Limb (tissue), 2 donors: ENCODE data around the gene CLOCK.

Source experiments
- DNase-seq, 2 donors: peaks; one replicate each; pipeline ENCODE4 v3.0.0-alpha.2; 2016; ENCODE audit errors: extremely low spot score in 2 of 2

Gene CLOCK

DNA sequence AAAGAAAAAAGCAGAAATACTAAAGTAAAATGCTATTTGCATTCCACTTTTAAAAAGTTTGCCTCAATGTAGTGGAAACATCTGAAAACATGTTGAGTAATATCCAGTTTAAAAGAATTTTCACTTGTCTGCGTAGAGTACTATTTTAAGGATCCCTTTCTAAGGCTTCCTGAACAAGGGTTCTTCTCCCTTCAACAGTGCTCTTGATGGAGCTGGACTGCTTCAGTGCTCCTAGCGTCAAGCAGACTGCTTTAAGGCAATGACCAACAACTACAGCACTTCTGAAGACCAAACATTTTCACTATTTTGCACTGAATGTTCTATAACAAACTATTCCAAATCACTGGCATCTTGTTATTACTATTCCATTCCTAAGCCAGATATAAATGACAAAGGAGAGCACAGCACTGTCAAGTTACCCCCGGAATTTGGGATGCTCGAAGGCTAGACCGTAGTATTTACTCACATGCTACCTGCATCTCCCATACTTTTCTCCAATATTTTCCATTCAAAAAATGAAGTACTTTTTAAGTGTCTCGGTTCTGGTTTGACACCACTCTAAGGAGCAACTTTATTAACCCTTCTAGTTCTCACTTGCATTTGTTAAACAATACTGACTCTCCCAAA, 114.9 kb downstream of the CLOCK start:
- DNase-seq, result no peak

DNA sequence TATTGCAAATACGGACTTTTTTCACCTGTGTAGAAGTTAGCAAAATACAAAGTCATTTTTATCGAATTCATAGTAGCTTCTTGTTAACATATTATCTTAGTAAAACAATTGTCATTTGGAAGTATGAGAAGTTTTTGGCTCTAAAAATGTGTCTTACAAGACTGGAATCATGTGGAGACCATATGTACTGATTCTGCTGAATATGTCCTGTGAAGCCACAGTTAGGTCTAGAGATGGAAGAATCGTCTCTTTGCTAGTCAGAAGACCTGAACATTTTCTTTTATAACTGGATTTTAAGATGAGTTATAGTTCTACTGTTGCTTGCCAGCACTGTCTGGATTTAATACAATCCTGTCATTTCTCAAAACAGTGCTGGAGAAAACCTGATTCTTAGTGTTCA, 121.9 kb downstream of the CLOCK start:
- no peak for DNase-seq

DNA sequence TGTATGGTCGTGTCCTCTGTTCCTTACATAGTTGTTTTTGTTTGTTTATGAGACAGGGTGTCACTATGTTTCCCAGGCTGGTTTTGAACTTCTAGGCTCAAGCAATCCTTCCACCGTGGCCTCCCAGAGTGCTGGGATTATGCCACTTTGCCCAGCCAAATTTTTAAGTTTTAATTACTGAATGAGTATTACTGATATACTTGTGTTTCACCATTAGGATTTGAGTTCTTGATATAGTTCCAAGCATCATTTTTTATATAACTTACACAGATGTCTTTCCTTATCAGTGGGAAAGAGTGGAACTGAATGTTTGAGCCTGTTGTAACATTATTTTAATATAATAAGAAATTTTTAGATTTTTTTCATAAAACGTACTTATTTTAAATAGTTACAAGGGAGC, 130.5 kb downstream of the CLOCK start:
- no peak for DNase-seq

- no peak for DNase-seq
These were observed 135.1 kb downstream of the CLOCK start for GRCh38 chr4:55411621-55412020.

GRCh38 chr4:55410431-55410830, 136.3 kb downstream of the CLOCK start:
- no peak for DNase-seq

- DNase-seq, result no peak
These were observed 137.1 kb downstream of the CLOCK start for GRCh38 chr4:55409468-55410171.

GRCh38 chr4:55407764-55408163, 138.9 kb downstream of the CLOCK start:
- DNase-seq, result no peak

DNA sequence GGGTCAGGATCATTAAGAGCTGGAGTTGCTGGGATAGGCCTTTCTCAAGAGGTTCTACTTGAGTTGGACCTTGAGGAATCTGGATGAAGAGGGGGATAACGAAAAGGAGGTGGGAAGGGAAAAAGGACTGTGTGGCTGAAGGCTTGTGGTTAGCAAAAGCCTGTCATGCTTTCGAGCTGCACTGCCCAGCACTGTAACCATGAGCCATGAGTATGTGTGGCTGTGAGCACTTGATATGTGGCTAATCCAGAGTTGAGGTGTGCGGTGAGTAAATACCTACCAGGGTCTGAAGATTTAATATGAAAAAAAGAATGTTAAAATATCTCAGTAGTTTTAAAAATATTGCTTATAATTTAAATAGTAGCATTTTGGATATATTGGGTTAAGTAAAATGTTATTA, 139.6 kb downstream of the CLOCK start:
- no peak for DNase-seq

DNA sequence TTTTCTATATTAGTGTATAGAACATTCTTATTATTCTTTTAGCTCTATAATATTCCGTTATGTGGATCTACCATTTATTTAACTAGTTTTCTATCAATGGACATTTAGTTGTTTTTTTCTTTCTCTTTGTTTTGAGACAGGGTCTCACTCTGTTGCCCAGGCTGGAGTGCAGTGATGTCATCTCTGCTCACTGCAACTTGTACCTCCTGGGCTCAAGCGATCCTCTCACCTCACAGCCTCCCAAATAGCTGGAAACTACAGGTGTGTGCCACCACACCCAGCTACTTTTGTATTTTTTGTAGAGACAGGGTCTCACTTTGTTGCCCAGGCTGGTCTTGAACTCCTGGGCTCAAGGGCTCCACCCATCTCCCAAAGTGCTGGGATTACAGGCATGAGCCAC, 140.2 kb downstream of the CLOCK start:
- no peak for DNase-seq

GRCh38 chr4:55405073-55405472, 141.6 kb downstream of the CLOCK start:
- no peak for DNase-seq

DNA sequence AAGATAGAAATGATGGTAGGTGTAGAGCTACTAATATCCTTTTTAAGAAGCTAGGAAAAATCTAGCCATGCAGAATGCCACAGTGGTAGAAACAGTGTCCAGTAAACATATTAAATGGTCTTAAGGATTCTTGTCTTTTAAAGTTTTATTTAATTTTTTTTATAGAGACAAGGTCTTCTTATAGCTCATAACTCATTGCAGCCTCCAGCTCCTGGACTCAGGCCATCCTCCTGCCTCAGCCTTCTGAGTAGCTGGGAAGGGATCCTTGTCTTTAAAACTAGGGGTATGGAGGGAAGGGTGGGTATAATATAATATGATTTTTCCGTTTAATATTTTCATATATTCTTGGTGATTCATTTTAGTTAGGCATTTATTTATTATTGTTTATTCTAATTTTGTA, 147.1 kb downstream of the CLOCK start:
- DNase-seq, result no peak

DNA sequence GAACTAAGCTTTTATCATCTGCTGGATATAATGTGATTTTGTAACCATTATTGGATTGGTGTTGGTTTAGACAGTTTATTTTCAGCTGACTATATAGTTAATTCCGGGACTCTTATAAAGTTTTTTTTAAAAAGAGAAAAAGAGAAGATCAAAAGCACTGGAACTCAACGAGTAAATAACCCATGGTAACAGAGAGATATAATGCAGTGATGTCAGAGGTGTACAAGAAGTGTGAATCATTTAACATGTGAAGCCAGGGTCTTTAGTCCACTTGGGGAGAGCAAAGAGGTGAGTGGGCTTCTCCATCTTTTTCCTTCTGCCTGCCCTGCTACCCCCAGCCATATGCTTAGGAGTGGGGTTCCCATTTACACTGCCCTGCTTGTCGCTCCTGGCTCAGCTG, 147.7 kb downstream of the CLOCK start:
- no peak for DNase-seq

- DNase-seq, result no peak
These were observed 148.2 kb downstream of the CLOCK start for GRCh38 chr4:55398461-55398860.

DNA sequence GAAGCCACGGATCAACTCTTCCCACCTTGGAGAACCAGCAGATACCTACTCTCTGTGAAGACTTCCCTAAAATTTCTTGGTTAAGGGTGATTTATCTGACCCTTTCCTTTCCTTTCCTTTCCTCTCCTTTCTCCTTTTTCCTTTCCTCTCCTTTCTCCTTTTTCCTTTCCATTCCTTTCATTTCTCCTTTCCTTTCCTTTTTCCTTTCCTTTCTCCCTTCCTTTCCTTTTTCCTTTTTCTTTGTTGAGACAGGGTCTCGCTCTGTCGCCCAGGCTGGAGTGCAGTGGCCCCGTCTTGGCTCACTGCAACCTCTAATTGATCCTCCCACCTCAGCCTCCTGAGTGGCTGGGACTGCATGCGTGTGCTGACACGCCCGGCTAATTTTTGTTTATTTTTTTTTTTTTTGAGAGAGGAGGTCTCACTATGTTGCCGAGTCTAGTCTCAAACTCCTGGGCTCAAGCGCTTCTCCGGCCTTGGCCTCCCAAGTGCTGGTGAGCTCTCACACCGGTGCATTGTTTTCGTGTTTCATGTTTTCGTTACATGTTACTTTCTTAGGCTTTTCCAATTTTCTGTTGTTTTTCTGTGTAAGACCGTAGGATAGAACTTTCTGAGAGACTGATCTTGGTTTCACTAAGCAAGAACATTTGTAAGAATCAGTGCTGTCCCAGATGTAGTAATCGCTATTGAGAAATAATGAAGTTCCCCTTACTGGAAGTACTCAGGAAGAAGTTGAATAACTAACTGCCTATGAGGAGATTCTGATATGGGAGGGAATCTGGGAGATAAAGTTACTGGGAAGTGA, 149.0 kb downstream of the CLOCK start:
- DNase-seq, result no peak

GRCh38 chr4:55397126-55397436, 149.6 kb downstream of the CLOCK start:
- DNase-seq, result peak in 1 of 2 donors; percentile 47

- DNase-seq, result peak; percentile 52 to 83
These were observed 150.2 kb downstream of the CLOCK start for GRCh38 chr4:55396308-55397125.

DNA sequence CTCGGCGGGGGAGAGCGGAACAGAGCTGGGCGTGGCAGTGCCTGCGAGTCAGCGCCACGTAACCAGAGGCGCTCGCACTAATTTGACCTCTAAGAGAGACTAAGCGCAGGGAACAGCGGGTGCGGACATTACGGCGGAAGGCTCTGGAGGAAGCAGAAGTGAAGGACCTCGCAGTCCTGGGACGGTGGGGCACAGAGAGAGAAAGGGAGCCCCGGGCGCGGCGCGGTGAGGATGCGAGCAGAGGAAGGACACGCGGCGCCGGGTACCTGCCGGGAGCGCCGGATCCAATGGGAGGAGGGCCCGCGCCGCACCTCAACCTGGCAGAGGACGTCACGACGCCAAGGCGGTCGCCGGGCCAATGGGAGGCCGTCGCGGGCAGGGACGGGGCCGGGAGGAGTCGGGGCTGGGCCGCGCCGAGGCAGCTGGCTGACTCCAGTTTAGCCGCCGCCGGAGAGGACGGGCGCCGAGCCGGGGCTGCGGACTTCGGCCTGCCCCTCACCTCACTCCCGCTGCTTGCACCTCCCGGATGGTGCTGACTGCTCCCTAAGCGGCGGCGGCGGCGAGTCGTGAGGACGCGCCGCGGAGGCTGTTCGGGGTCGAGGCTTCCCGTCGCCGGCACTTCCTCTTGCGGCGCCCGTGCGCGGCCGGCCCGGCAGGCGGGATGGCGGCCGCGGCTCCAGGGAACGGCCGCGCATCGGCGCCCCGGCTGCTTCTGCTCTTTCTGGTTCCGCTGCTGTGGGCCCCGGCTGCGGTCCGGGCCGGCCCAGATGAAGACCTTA, 151.0 kb downstream of the CLOCK start, which contains the start of gene TMEM165:
Gene TMEM165 (plus strand): TSS at position 429 of the 779 bp plus-strand sequence. CDS start 233 bp downstream, at position 662.
- peak; percentile 84 to 93 for DNase-seq

GRCh38 chr4:55395218-55395528, 151.5 kb downstream of the CLOCK start:
- no peak for DNase-seq

DNA sequence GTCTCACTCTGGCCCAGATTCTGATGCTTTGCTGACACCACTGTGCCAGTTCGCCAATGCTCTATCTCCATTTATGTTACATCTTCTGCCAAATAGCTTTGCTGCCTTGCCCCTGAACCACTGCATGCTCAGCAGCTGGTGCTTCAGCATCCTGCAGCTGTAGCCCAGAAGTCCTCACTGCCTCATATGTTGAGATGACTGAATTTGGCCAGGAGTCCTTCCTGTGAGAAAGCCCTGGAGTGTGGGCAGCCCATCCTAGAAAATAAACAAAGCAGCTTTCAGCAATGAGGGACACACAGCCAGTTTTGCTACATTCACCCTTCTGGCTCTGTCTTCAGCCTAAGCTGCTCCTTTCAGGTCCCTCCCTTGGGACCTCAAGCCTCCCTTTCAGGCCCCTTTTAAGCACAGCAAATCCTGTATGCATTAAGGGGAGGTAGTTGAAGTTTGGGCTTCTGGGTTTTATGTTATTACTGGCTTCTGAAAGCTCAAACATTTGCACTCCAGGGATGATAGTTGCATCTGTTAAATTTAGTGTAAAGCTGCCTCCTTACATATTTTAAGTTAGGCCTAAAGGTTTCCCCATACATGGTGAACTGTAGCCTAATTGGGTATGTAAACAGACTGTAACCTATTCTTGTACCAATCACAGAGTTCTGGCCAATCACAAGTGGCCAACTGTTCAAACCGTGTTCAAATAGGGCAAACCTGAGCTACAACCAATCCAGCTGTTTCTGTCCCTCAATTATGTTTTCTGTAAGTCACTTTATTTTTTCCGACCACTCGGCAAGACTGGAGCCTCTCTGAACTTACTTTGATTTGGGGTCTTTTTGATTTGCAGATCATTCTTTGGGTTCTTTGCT, 153.0 kb downstream of the CLOCK start:
- no peak for DNase-seq

- no peak for DNase-seq
These were observed 159.9 kb downstream of the CLOCK start for GRCh38 chr4:55386840-55387239.
